ENCODE data around the gene PIGL.
"Not testable (repeated sequence)": the region's sequence is repeated elsewhere in the genome, so short reads cannot be mapped to it uniquely, and the experiment has no call there.

PIGL gene

DNA sequence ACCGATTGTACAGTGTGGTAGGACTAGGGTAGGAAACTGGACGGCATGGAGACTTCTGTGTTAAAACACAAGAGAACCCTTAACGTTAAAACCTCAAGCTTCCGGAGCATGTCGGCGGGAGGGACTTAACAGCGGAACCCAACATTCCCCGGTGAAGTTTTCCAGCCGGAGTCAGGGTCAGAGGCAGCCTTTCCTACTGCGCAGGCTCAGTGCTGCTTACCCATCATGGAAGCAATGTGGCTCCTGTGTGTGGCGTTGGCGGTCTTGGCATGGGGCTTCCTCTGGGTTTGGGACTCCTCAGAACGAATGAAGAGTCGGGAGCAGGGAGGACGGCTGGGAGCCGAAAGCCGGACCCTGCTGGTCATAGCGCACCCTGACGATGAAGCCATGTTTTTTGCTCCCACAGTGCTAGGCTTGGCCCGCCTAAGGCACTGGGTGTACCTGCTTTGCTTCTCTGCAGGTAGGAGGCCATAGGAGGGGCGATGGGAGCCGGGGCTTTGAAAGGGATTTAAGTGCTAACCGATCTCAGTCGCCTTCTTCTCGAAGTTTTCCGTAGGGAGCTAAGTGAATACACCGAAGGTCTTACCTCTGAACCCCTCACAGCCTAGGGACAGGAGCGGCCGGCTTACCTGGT is at the start of gene PIGL:
PIGL (plus strand) TSS at position 209 of the 634 bp plus-strand sequence; CDS start at position 226, 17 bp downstream.
- peak; percentile 91 for DNase-seq

DNA sequence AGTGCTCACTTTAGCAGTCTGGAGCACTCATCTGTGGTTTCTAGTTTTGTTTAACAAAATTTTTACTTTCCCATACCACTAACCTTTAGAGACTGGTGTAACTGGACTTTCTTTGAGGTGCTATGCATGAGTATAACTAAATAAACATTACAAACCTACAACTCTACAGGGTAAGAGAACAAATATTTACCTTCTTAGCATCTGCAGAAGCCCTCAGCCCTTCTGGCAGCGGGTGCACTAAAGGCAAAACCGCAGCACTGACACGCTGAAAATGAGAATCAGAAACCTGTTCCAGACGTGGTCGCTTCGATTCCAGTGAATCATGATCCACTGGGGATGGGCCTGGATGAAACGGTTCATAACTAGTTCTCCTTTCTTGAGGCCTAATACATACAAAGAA is 45.4 kb upstream of the PIGL start:
- no peak for DNase-seq

DNA sequence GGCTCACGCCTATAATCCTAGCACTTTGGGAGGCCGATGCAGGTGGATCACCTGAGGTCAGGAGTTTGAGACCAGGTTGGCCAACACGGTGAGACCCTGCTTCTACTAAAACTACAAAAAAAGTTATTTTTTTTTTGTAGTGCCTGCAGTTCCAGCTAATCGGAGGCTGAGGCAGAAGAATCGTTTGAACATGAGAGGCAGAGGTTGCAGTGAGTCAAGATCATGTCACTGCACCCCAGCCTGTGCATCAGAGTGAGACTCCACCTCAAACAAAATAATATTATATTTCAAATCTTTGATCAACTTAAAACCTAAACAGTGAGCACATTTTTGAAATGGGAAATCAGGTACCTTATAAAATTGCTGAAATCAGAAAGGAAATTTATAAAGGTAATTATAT is 38.2 kb upstream of the PIGL start:
- no peak for DNase-seq

DNA sequence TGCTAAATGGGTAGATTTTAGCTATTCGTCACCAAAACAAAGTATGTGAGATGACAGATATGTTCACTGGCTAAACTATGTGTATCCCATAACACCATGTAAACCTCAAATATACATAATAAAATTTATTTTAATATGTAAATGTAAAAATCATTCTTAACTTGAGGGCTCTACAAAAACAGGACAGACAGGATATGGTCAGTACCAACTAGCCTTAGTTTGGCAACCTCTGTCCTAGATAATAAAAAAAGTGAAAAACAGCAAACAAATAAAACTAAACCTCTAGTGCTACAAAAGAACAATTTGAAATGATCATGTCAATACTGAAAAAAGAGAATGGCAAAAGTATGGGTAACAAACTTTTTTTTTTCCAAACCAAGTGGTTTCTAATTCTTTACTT is 35.4 kb upstream of the PIGL start:
- no peak for DNase-seq

DNA sequence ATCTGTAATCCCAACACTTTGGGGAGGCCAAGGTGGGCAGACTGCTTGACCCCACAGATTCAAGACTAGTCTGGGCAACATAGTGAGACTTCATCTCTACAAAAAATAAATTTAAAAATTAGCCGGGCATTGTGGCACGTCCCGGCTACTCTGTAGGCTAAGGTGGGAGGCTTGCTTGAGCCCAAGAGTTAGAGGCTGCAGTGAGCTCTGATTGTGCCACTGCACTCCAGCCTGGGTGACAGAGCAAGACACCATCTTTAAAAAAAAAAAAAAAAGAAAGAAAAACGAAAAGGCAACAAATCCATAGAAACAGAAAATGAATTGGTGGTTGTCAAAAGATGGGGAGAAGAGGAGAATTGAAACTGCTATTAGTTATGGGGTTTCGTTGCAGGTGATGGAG is 29.4 kb upstream of the PIGL start:
- DNase-seq, result no peak

DNA sequence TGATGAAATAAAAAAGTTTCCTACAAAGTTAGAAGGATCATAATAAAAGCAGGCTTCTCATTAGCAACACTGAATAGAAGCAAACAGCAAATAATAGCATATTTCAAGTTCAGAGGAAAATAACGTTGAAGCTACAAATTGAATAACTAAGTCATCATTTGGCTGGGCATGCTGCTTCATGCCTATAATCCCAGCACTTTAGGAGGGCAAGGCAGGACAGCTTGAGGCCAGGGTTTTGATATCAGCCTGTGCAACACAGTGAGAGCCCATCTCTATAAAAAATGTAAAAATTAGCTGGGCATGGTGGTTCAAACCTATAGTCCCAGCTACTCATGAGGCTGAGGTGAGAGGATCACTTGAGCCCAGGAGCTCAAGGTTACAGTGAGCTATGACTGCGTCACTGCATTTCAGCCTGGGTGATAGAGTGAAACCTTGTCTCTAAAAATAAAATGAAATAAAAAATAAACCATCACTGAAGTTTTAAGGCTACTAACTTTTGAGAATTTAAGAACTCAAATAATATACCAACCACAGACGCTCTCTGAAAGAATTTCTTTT is 27.1 kb upstream of the PIGL start:
- DNase-seq, result no peak

DNA sequence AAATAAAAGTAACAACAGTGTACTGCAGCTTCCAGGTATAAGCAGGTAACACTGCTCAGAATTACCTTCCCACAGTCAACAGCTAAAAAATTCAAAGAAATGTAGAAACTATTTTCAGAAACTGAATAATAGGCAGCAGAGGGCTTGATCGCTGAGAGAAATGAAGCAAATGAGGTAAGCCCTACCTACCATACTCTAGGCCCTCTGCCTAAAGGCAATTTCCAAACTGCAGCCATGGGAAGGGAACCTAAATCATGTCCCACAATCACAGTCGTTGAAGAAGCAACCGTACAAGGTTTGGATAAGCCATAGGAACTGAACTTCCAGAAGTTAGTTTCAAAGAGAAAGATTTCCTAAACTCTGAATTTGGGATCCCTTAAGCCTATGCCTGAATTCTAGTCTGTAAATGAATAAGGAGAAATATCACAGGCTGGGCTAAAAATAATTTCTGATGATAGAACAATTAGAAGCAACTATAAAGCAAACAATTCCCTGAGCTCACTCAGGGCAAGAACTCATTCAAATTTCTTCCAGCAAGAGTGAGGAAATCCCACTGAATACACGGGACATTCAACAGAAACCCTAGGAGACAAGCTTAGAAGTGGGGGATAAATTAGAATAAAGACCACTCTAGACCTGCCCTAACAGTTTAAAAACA is 26.2 kb upstream of the PIGL start:
- no peak for DNase-seq

DNA sequence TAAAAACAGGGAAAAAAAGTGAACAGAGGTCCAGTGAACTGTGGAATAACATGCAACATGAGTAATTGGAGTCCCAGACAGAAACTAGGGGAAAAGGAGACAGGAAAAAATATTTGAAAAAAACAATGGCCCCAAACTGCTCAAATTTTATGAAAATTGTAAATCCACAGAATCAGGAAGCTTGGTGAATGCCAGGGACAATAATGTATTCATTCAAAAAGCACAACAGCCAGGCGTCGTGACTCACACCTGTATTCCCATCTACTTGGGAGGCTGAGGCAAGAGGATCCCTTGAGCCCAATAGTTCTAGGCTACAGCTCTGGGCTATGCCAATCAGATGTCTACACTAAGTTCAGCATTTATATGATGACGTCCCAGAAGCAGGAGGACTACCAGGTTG is 25.4 kb upstream of the PIGL start:
- no peak for DNase-seq

DNA sequence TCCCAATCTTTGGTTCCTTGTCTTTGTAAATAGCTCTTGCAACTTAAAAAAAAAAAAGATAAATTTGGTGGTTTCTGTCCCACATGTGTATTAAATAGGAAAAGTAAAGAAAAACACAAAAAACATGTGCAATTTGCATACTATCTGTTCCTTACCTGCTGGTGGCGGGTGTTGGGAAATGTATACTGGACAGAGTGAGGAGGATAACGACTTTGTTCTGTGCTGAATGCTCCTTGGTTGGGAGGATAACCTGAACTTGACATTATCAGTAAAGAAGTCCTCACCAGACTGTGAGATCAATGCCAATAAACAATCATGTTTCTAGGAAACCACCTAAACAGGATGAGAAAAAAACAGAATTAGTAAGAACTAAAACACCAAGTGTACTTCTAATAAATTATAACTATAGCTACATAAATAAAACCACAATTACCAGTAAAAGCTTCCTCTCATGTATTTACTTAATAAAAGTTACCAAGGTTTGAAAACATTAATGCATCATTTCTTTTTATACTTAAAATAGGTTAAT is 22.6 kb upstream of the PIGL start:
- DNase-seq, result not testable (repeated sequence)

DNA sequence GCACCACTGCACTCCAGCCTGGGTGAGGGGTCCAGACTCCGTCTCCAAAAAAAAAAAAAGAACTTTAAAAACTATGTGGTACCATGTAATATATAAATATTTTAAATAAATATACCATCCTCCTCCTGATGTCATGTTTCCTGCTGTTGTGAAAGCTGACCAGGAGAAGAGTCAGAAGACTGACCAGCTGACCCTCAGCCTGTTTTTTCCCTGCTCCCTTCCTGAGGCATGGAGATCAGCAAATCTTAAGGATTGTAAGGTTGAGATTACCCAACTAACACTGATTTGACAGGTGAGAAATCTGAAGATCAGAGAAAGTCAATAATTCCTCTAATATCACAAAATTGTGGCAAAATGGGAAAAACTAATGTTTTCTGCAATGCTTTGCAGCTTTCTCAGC is 19.7 kb upstream of the PIGL start:
- no peak for DNase-seq

DNA sequence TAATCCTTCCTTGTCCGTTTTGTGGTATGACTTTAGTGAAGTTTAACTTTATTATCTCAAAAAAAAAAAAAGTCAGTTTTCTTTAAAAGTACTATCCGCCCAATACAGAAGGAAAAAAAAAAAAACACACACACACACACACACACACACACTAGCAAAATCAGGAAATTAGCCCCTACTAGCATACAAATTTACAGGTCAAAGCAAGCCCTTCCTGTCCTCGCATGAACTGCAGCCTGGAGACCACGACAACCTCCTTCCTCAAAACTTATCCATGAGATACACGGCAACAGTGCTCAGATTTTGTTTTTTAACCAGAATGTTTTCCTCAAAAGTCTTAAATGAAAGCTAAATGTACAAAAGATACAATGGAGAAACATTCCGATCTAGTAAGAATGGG is 17.9 kb upstream of the PIGL start:
- DNase-seq, result no peak

DNA sequence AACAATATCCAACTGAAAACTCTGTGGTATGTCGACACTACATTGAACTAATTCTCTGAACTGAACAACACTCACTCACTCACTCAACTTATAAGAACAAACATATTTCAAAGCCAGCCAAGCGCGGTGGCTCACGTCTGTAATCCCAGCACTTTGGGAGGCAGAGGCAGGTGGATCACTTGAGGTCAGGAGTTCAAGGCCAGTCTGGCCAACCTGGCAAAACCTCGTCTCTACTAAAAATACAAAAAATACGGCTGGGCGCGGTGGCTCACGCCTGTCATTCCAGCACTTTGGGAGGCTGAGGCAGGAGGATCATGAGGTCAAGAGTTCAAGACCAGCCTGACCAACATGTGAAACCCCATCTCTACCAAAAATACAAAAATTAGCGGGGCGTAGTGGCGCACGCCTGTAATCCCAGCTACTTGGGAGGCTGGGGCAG is 15.3 kb upstream of the PIGL start:
- DNase-seq, result not testable (repeated sequence)

DNA sequence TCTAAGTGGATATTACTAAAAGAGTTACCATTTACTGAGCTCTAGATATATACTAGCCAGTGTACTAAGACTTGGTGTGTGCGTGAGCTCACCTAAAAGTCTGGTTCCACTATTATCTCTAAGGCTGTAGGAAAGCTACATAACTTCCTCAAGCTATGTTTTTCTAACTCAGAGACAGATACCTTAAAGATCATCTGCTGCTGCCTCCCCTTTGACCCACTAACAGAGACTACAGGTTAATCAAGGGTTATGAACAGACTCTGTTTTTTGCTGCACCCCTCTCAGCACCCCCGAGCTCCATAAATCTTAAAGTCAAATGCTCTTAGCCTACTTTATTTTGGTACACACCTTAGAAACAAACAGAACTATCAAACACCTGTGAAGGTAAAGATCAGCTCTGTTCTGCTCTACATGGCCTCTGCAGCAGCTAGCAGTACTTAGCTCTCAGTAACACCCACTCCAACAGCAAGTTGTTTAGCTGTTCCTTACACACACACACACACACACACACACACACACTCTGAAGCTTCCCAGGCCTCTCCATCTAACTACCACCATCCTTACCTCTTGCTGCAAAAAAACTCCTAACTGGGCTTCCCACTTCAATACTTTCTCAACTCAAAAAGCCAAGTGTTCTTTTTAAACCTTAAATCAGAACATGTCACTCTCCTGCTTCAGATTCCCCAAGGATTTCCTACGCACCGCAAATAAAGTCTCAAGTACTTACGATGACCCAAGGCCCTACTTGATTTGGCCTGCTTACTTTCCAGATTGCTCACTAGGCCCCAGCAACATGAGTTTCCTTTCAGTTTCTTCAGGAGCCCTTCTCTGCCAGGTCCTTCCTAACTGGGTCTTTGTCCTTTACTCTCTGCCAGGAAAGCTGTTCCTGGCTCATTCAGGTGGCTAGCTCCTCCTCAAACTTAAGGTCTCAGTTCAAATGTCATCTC is 14.2 kb upstream of the PIGL start:
- DNase-seq, result not testable (repeated sequence)

DNA sequence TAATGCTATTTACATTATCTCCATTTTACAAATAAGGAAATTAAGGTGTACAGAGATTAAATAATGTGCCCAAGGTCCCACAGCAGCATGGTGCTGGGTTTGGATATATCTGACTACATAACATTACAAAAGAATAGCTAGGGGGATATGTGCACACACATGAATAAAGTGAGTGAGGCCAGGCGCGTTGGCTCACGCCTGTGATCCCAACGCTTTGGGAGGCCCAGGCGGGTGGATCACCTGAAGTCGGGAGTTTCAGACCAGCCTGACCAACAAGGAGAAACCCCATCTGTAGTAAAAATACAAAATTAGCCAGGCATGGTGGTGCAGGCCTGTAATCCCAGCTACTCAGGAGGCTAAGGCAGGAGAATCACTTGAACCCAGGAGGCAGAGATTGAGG is 12.2 kb upstream of the PIGL start:
- DNase-seq, result not testable (repeated sequence)

DNA sequence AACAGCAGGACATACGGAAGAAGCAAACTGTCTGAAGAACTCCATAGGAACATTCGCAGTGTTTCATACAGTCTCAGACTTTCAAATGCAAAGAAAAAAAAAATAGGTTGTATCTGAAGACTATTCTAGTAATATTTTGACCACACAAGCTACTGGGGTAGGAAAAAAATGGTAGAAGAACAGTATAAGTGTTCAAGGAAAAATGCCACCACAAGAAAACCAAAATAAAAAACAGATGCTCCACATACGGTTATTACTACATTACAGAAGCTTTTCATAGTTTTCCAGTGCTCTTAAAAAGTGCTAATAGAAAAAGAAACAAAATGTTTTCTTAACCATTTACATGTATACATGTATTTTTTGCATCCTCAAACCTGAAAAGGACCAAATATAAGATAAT is 5.4 kb upstream of the PIGL start:
- no peak for DNase-seq

DNA sequence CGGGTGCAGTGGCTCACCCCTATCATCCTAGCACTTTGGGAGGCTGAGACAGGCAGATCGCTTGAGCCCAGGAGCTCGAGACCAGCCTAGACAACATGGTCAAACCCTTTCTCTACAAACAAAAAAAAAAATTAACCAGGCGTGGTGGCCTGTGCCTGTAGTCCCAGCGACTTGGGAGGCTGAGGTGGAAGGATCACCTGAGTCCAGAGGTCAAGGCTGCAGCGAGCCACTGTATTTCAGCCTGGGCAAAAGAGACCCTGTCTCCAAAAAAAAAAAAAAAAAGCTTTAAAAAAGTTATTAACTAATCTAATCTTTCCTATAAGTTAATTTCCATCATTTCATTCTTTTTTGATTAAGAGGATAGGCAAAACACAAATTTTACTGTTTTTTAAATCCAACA is 4.2 kb upstream of the PIGL start:
- no peak for DNase-seq

DNA sequence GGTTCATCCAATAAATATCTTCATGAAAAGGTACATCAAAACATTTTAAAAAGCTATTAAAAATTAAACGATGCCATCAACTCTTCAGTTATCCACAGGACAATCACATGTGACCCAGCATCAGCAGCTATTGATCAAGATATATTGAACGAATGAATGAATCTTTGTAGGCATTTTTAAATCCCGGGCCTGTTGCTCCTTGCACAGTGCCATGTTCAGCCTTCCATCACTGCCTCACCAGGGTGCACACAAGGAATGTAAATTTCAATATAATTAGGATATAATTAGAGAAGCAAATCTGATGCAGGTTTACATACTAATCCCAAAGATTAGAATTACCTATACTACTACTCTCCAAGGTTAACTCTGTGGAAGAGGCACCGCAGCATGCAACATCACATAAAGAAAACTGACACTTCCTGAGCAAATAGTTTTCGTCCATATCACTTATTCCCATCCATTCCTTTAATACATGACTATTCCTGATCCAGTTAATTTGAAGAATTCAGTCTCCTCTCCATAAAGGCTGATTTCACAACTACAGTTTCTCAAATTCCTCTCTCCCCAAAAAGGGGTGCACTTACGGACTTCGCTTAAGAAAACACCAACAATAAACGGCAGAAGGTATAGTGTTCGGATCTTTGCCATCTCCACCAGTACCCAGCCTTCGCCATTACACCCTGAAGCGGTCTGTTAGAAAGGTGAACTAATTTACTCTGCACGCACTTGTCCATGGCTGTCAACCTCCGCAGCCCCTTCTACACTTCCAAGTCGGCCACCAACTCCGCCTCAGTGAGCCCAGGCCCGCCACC is 2.6 kb upstream of the PIGL start:
- no peak for DNase-seq

DNA sequence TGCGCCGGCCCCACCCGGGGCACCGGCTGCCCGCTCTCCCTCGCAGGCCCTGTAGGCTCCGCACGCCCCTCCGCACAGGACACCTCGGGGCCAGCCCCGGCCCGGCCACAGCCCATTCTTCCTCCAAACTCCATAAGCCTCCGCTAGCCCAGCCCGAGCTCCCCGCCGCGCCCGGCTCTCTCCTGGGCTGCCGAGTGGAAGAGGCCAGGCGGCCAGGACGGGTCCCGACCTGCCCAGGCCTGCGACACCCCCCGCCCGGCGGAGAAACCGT is 2.1 kb upstream of the PIGL start:
- no peak for DNase-seq

DNA sequence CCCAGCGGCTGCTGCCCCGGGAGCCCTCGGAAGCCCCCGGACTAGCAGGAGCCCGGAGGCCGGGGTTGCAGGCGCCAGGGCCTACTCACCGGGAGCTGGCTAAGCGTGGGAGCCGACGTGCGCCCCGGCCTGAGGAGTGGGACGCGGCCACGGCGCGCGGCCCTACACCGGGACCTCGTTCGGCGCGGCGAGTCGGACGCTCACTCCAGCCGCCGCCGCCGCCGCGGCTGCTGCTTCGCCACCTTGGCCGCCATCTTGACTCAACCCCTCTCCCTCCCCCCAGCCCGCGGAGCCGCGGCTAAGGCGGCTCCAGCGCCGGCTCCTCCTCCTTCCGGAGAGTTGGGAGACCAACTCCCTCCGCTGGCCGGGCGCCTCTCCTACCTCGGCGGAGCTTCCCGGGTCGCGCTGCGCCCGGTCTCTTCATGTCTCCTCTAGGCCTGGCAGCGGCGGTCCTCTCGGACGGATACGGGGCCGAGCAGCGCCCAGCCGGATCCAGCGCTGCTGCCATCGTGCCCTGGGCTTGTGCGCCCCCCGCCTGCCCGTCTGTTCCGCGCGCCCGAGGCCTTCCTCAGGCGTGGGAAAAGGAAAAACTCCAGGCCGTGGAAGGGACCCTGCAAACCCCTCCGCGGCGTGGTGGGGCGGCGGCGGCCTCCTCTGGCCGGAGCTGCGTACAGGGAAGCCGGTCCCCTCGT is 1.6 kb upstream of the PIGL start, which contains the start of gene NCOR1:
NCOR1 (minus strand) TSS at position 262 of the 692 bp plus-strand sequence. CDS start 20,965 bp downstream, outside the sequence.
- peak; percentile 83 for DNase-seq

DNA sequence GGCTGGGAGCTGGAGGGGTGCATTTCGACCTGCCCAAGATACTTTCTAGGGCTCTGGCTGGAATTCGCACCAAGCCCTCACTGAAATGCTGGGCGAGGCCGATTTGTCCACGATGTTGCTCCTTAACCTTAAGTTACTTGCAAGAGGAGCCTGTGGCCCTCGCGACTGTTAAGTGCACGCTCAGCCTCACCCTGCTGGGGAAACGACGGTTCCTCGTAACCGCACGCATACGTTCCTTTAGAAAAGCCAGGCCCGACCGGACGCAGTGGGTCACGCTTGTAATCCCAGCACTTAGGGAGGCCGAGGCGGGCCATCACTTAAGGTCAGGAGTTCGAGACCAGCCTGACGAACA is 1.1 kb upstream of the PIGL start:
- no peak for DNase-seq

DNA sequence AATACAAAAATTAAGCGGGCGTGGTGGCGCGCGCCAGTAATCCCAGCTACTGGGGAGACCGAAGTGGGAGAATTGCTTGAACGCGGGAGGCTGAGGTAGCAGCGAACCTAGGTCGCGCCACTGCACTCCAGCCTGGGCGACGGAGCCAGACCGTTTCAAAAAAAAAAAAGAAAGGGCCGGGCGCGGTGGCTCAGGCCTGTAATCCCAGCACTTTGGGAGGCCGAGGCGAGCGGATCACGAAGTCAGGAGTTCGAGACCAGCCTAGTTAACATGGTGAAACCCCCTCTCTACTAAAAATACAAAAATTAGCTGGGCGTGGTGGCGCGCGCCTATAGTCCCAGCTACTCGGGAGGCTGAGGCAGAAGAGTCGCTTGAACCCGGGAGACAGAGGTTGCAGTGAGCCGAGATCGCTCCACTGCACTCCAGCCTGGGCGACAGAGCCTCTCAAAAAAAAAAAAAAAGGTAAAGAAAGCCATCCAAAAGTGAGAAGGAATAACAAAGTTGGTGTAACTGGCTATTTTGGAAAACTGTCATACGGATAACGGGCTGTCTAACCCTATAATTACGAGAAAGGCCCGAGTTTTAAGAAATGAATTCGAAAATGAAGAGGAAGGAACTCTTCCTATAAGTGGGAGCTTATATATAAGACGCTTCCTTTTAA is 539 bp upstream of the PIGL start:
- not testable (repeated sequence) for DNase-seq

All from NCI-H1694 (cell line).